Breast epithelium (tissue), 4 donors: ENCODE measurements around the gene CPT1C. TPM values are rescaled to one million over a fixed set of nuclear protein-coding genes. Genes with fewer than 3 reads are reported as not detected.
A peak's percentile ranks its signal among the peaks of the same experiment; 100 is the strongest.

ENCODE experiments used
- DNase-seq, 2 donors: peaks; one replicate each; pipeline ENCODE4 v3.0.0-alpha.2; 2019; ENCODE audit warnings: low spot score in 2 of 2
- H3K27ac ChIP-seq, 2 donors: fragments of 200-600 bp; sonication (generic) in 1 of 2; one replicate each; pipeline ENCODE4 v1.5.1; 2016 to 2019; ENCODE audit warnings: mild to moderate bottlenecking in 1 of 2
- H3K27me3 ChIP-seq, 2 donors: fragments of 200-600 bp; sonication (generic) in 1 of 2; one replicate each; pipeline versions ENCODE4 v1.5.1 to v1.6.0; 2017 to 2019; ENCODE audit warnings: control low read depth in 1 of 2, mild to moderate bottlenecking in 1 of 2
- H3K36me3 ChIP-seq: fragments of 200-600 bp; one replicate; pipeline ENCODE4 v1.5.1; 2019
- H3K4me1 ChIP-seq, 2 donors: fragments of 200-600 bp; sonication (generic); one replicate each; pipeline ENCODE4 v1.5.1; 2016 to 2019; ENCODE audit warnings: control low read depth in 1 of 2
- H3K4me3 ChIP-seq, 3 donors: fragments of 200-600 bp; sonication (generic); 1 replicate in 2 of 3; 2 replicates in 1 of 3; pipeline ENCODE4 v1.5.1; 2016 to 2019; ENCODE audit warnings: mild to moderate bottlenecking in 3 of 3, moderate library complexity in 2 of 3
- H3K9me3 ChIP-seq, 2 donors: fragments of 200-600 bp; sonication (generic) in 1 of 2; one replicate each; pipeline ENCODE4 v1.5.1; 2016 to 2019; ENCODE audit warnings: control low read depth in 1 of 2
- POLR2A ChIP-seq: fragments of 450-650 bp; IDR thresholded peaks from one replicate; pipeline ENCODE4 v1.6.1; 2016; ENCODE audit warnings: antibody characterized with exemption, mild to moderate bottlenecking, moderate library complexity
- POLR2AphosphoS5 ChIP-seq, 3 donors: sonication (generic); formaldehyde crosslinking; IDR thresholded peaks; one replicate each; pipeline ENCODE4 v1.6.1; 2017; ENCODE audit warnings: antibody characterized with exemption in 3 of 3
- intact Hi-C: fragments of 100-400 bp; cut with DNase I; formaldehyde crosslinking; loops from one replicate; pipeline ENCODE4 v1.15.1; 2023; ENCODE audit warnings: low total_unique reads
- total RNA-seq, 3 donors: library from RNA; depleted of rRNA; stranded (reverse); fragments of >200 nt; gene quantifications; one replicate each; pipeline ENCODE4 v1.1.0, GENCODE V29; 2016
- TF ChIP-seq, protein P1 (sequence below), 3 donors: fragments of 450-650 bp; IDR thresholded peaks; one replicate each; pipeline ENCODE4 v1.5.1; 2016 to 2017; ENCODE audit warnings: antibody characterized with exemption in 3 of 3, mild to moderate bottlenecking in 3 of 3, moderate library complexity in 3 of 3

The CPT1C gene
- total RNA-seq, 3 donors from 2014 or later = 0.80 to 14.4 (median 2.8) TPM

DNA sequence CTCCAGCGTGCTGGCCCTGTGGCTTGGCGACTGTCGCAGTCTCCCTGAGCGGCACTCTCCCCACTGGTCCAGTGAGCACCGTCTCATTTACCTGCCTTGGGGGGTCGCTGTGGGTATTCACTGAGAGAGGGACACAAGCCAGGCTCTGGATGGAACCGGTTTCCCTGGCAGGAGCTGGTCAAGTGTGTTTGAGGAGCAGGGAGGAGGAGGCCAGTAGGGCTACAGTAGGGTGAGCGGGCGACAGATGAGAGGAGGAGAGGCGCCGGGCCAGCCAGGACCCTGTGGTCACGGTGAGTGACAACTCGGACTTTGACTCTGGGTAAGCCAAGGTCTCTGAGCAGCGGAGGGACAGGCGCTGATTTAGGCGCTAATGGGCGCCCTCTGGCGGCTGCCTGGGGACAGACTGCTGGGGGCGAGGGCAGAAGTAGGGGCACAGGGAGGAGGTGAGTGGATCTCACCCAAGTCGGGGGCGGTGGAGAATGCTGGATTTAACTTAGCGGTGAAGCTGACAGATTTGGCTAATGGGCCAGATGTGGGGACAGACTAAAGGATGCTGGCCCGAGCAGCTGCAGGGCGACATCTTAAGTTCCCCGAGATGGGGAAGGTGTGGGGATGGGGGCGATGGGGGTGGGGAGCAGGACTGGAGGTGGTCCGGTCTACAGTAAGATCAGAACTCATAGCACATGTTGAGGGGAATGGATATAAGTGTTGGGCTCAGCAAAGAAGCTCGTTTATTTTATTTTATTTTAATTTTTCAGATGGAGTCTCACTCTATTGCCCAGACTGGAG lies 18.6 kb upstream of the CPT1C start:
- peaks cover 0 to 4% of the 10 kb centered on the region in 2 donors for H3K4me1 ChIP-seq
- H3K36me3 ChIP-seq = no peaks in the 10 kb centered on the region
- intact Hi-C loops = no loop called here
- H3K27me3 ChIP-seq = no peaks in the 10 kb centered on the region
- peak overlapping the region; percentile 79 to 82 for H3K27ac ChIP-seq
- H3K4me3 ChIP-seq = peak overlapping the region in 2 of 3 donors; percentile 20 to 46
- TF ChIP-seq POLR2AphosphoS5 (IDR thresholded peaks at IDR 0.05) = peak in 1 of 3 donors; percentile 13
- TF ChIP-seq POLR2A = no peak
- TF ChIP-seq, protein P1, sequence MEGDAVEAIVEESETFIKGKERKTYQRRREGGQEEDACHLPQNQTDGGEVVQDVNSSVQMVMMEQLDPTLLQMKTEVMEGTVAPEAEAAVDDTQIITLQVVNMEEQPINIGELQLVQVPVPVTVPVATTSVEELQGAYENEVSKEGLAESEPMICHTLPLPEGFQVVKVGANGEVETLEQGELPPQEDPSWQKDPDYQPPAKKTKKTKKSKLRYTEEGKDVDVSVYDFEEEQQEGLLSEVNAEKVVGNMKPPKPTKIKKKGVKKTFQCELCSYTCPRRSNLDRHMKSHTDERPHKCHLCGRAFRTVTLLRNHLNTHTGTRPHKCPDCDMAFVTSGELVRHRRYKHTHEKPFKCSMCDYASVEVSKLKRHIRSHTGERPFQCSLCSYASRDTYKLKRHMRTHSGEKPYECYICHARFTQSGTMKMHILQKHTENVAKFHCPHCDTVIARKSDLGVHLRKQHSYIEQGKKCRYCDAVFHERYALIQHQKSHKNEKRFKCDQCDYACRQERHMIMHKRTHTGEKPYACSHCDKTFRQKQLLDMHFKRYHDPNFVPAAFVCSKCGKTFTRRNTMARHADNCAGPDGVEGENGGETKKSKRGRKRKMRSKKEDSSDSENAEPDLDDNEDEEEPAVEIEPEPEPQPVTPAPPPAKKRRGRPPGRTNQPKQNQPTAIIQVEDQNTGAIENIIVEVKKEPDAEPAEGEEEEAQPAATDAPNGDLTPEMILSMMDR (IDR thresholded peaks at IDR 0.05) = peak; percentile 54 to 80 (median 71)
- DNase-seq = peak in 1 of 2 donors; percentile 70
- H3K9me3 ChIP-seq = no peaks in the 10 kb centered on the region

DNA sequence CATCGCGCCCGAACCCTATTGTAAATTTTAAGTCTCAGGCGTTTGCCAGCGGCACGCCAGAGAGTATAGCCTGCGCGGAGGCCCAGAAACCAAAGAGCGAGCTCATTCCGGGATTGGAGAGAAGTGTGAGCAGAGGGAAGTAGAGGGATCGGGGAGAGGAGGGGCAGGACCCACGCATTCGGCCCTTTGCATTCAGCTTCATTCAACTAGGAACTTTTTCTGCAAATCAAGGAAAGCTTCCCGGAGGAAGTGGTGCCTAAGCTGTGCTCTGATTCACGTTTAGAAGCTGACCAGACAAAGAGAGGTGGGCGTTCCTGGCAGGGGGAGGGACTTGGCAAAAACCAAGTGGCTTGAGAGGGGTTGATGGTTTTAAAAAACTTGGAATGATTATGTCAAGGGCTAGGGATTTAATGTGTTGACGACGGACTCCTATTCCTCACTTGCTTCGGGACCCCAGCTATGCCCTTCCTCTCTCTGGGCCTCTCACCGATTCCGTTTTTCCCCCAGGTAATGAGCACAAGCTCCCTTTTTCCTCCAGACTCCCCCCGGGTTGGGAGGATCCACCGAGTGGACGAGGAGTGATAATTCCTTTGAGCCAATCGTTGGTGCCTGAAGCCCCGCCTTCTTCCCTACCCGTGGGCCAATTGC lies 14.7 kb upstream of the CPT1C start:
- peak in 1 of 2 donors; percentile 86 for DNase-seq
- intact Hi-C loops = no loop called here

DNA sequence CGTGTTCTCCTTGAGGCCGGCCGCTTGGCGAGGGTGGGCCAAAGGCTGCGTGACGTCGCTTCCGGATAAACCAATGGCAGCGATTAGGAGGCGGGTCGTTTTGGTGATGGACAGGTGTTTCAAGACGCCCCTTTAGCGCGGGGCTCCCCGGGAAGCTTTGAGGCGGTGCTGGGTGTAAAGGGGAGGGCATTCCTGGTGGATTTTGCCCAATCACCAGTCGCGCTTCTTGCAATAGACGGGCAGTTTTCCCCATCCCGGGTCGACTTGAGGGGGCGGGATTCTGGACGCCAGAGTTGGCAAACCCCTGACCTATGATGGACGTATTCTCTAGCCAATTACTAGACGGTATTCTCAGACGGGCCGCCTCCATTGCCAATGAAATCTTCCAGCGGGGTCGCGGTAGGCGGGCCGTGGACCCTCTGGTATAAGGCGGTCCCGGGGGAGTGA lies 14.1 kb upstream of the CPT1C start:
- TF ChIP-seq POLR2A (no peak), POLR2AphosphoS5 (IDR thresholded peaks at IDR 0.05) (no peak)
- TF ChIP-seq, protein P1 (IDR thresholded peaks at IDR 0.05) = no peak
- Histone ChIP-seq H3K4me1 (peaks cover 12 to 15% of the 10 kb centered on the region in 2 donors), H3K4me3 (peak overlapping the region; percentile 64 to 98 (median 84)), H3K27ac (peak overlapping the region; percentile 89 to 96), H3K27me3 (no peaks in the 10 kb centered on the region), H3K9me3 (no peaks in the 10 kb centered on the region), H3K36me3 (no peaks in the 10 kb centered on the region)
- intact Hi-C loops = no loop called here
- DNase-seq = peak; percentile 100

More for the DNA sequence above, 14.7 kb upstream of the CPT1C start:
- Histone ChIP-seq H3K4me1 (peaks cover 12 to 15% of the 10 kb centered on the region in 2 donors), H3K9me3 (no peaks in the 10 kb centered on the region), H3K4me3 (peak overlapping the region; percentile 35 to 98 (median 61)), H3K27ac (peak overlapping the region; percentile 95 to 96), H3K27me3 (no peaks in the 10 kb centered on the region), H3K36me3 (no peaks in the 10 kb centered on the region)
- peak; percentile 33 to 91 (median 89) for TF ChIP-seq POLR2AphosphoS5 (IDR thresholded peaks at IDR 0.05)
- no peak for TF ChIP-seq POLR2A
- TF ChIP-seq, protein P1 (IDR thresholded peaks at IDR 0.05) = peak in 1 of 3 donors; percentile 23

DNA sequence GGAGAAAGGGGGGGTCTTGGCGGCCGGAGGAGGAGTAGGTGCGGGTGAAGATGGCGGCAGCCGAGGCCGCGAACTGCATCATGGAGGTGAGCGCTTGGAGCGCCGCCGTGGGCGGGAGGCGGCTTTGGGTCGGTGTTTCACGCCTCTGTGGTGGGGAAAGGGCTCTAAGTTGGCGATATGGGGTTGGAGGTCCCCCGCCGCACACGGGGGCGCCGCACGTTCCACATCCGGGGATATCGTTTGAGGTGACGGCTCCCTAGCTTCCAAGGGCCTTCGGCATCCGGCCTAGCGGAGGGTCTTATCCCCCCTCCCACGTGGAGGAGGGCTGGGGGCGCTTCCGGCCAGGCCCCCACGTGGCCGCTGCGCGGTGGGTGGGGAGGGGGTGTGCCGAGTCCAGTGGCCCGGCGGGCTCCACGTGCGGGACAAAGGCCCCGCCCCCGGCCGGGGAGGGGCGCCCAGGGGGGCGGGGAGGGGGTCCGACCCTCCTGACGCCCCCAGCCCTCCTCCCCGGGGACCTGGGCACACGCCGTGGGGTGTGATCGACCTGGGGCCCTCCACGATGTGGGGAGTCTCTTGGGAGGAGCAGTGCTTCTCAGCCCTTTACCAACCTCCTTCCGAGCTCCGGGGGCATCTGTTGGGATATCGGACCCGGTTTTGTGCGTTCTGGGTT lies 13.6 kb upstream of the CPT1C start, which contains the start of gene PRMT1:
Gene PRMT1, plus strand, starts transcription at position 41 of the 670 bp plus-strand sequence. Its CDS starts 10 bp downstream, at position 51.
- Histone ChIP-seq H3K4me3 (peak within 1 kb of the TSS; percentile 64 to 98 (median 84)), H3K27ac (peak within 1 kb of the TSS; percentile 95 to 96), H3K36me3 (no peaks in the 10 kb centered on the region), H3K4me1 (peaks cover 11 to 12% of the 10 kb centered on the region in 2 donors), H3K27me3 (no peaks in the 10 kb centered on the region), H3K9me3 (no peaks in the 10 kb centered on the region)
- TF ChIP-seq POLR2AphosphoS5 (IDR thresholded peaks at IDR 0.05) = peak; percentile 69 to 82 (median 78)
- TF ChIP-seq, protein P1 (IDR thresholded peaks at IDR 0.05) = peak in 1 of 3 donors; percentile 14
- TF ChIP-seq POLR2A = peak; percentile 94
- intact Hi-C loops = no loop called here
- DNase-seq = no peak
